Naive thymus-derived CD4-positive, alpha-beta T cell (primary cell): ENCODE results near the gene TMEM253. TPM values are rescaled to one million over a fixed set of nuclear protein-coding genes. Genes with fewer than 3 reads are reported as not detected.
A peak's percentile ranks its signal among the peaks of the same experiment; 100 is the strongest.

Experiments used
- ATAC-seq: fragments of 150-1000 bp; cut with Tn5 transposase; 2 replicates; pipeline ENCODE4 v1.10.0; 2021; ENCODE audit warnings: mild to moderate bottlenecking, moderate library complexity
- CTCF ChIA-PET: fragments of 350-600 bp; sonication (Branson Sonifier 250); formaldehyde crosslinking; loops from one replicate; lab custom pipeline; 2021; ENCODE audit warnings: antibody characterized with exemption; lab: Charles Lee
- POLR2A ChIA-PET: fragments of 350-600 bp; sonication (Branson Sonifier 250); formaldehyde crosslinking; loops from one replicate; lab custom pipeline; 2021; ENCODE audit warnings: antibody characterized with exemption, inconsistent platforms; lab: Charles Lee
- DNase-seq, 9 donors: peaks; one replicate each; pipeline versions ENCODE4 v3.0.0 to v3.0.0-alpha.2; 2020 to 2022; ENCODE audit warnings: mixed read lengths in 1 of 9
- H3K27ac ChIP-seq: one replicate; pipeline ENCODE4 v1.7.0; 2013; ENCODE audit warnings: mild to moderate bottlenecking, low read depth, low read length, moderate library complexity
- H3K27me3 ChIP-seq, 2 donors: one replicate each; pipeline ENCODE4 v1.7.0; 2013; ENCODE audit warnings: low read length in 2 of 2, mild to moderate bottlenecking in 2 of 2, moderate library complexity in 2 of 2; ENCODE audit not compliant: control insufficient read depth in 2 of 2, insufficient read depth in 2 of 2
- H3K36me3 ChIP-seq, 3 experiments: 1 replicate in 2 of 3; 2 replicates in 1 of 3; pipeline ENCODE4 v1.7.0; 2013; ENCODE audit warnings: low read length in 3 of 3, mild to moderate bottlenecking in 3 of 3, moderate library complexity in 1 of 3; ENCODE audit not compliant: insufficient read depth in 3 of 3, control insufficient read depth in 2 of 3
- H3K4me1 ChIP-seq, 2 donors: one replicate each; pipeline ENCODE4 v1.7.0; 2013; ENCODE audit warnings: low read length in 2 of 2, mild to moderate bottlenecking in 2 of 2, moderate library complexity in 1 of 2; ENCODE audit not compliant: control insufficient read depth in 2 of 2, insufficient read depth in 2 of 2
- H3K4me3 ChIP-seq: 2 replicates; pipeline ENCODE4 v1.7.0; 2013; ENCODE audit warnings: mild to moderate bottlenecking, low read length
- H3K9me3 ChIP-seq, 3 experiments: 1 replicate in 2 of 3; 2 replicates in 1 of 3; pipeline ENCODE4 v1.7.0; 2013; ENCODE audit warnings: low read length in 3 of 3; ENCODE audit not compliant: control insufficient read depth in 2 of 3
- H3K27ac Mint-ChIP-seq, 9 donors: one replicate each; pipeline ENCODE4 v1.8.0; 2020 to 2022; ENCODE audit warnings: mixed read lengths in 9 of 9, mild to moderate bottlenecking in 8 of 9, moderate library complexity in 5 of 9, inconsistent platforms in 2 of 9
- H3K27me3 Mint-ChIP-seq, 5 donors: one replicate each; pipeline ENCODE4 v1.8.0; 2021 to 2022; ENCODE audit warnings: mixed read lengths in 5 of 5, mild to moderate bottlenecking in 1 of 5
- H3K36me3 Mint-ChIP-seq, 5 donors: one replicate each; pipeline ENCODE4 v1.8.0; 2020 to 2022; ENCODE audit warnings: mixed read lengths in 5 of 5, mild to moderate bottlenecking in 3 of 5, inconsistent platforms in 1 of 5
- H3K4me1 Mint-ChIP-seq, 7 donors: one replicate each; pipeline ENCODE4 v1.8.0; 2020 to 2022; ENCODE audit warnings: mixed read lengths in 7 of 7, mild to moderate bottlenecking in 3 of 7, inconsistent platforms in 1 of 7
- H3K4me3 Mint-ChIP-seq, 10 donors: one replicate each; pipeline ENCODE4 v1.8.0; 2020 to 2022; ENCODE audit warnings: mild to moderate bottlenecking in 10 of 10, mixed read lengths in 10 of 10, moderate library complexity in 6 of 10, inconsistent platforms in 2 of 10
- H3K9me3 Mint-ChIP-seq, 11 donors: one replicate each; pipeline ENCODE4 v1.8.0; 2020 to 2022; ENCODE audit warnings: mixed read lengths in 11 of 11, mild to moderate bottlenecking in 4 of 11, inconsistent platforms in 1 of 11, moderate library complexity in 1 of 11
- intact Hi-C, 2 donors: fragments of 100-400 bp; cut with micrococcal nuclease; formaldehyde crosslinking; loops; one replicate each; pipeline ENCODE4 v1.15.1; 2023
- polyA plus RNA-seq, 2 donors: library from polyadenylated mRNA; unstranded; fragments of 300-500 nt; fragmentation: Illumina TruSeq; gene quantifications; one replicate each; pipeline ENCODE4 v1.2.3, GENCODE V29; 2021
- total RNA-seq, 6 experiments: library from RNA in 5 of 6; stranded (reverse) in 5 of 6; gene quantifications; 1 replicate in 5 of 6; 2 replicates in 1 of 6; pipeline ENCODE4 v1.2.3 and lab custom pipeline; 2021 to 2026

The TMEM253 gene
- total and polyA plus RNA-seq, 7 experiments from 2014 or later, result 0.56 to 0.73 (median 0.70) TPM; not detected in 4

GRCh38 chr14:21096978-21097635 is 3.8 kb upstream of the TMEM253 start:
- H3K9me3 ChIP-seq, result no peaks in the 10 kb centered on the region
- intact Hi-C loops, result no loop called here
- POLR2A ChIA-PET, result interaction anchor here (1.0 to 2.3 kb wide), 4 partner anchors 8 to 82 kb away, joined by 3 to 9 read pairs (median 5); no protein-coding TSS in a partner anchor
- peak overlapping the region; percentile 62 to 88 (median 80) for H3K4me3 Mint-ChIP-seq
- peak overlapping the region; percentile 68 for H3K27ac ChIP-seq
- H3K36me3 ChIP-seq, result no peaks in the 10 kb centered on the region
- H3K27me3 Mint-ChIP-seq, result peaks cover 0 to 33% (median 0%) of the 10 kb centered on the region in 5 donors
- peaks cover 0 to 4% of the 10 kb centered on the region in 2 donors for H3K27me3 ChIP-seq
- peak overlapping the region; percentile 71 to 93 (median 87) for H3K27ac Mint-ChIP-seq
- H3K36me3 Mint-ChIP-seq, result peaks cover 0 to 2% (median 0%) of the 10 kb centered on the region in 5 donors
- peak in 2 of 9 donors; percentile 27 to 30 for DNase-seq
- ATAC-seq, result no peak
- peaks cover 10 to 31% (median 27%) of the 10 kb centered on the region in 7 donors for H3K4me1 Mint-ChIP-seq
- H3K9me3 Mint-ChIP-seq, result peaks cover 0 to 6% (median 0%) of the 10 kb centered on the region in 11 donors
- no peak overlapping the region for H3K4me3 ChIP-seq
- peaks cover 0 to 7% of the 10 kb centered on the region in 2 donors for H3K4me1 ChIP-seq
- CTCF ChIA-PET, result interaction anchor here (0.6 to 11.3 kb wide), 3 partner anchors 8 to 126 kb away, joined by 3 to 132 read pairs (median 123); no protein-coding TSS in a partner anchor

GRCh38 chr14:21097636-21098075 is 3.2 kb upstream of the TMEM253 start:
- peaks cover 0 to 7% of the 10 kb centered on the region in 2 donors for H3K4me1 ChIP-seq
- peak overlapping the region; percentile 68 for H3K27ac ChIP-seq
- POLR2A ChIA-PET, result interaction anchor here (1.6 to 2.3 kb wide), 3 partner anchors 8 to 83 kb away, joined by 4 to 9 read pairs (median 6); no protein-coding TSS in a partner anchor
- Mint-ChIP-seq H3K27ac (peak overlapping the region; percentile 71 to 93 (median 87)), H3K4me3 (peak overlapping the region; percentile 62 to 88 (median 80)), H3K27me3 (peaks cover 0 to 33% (median 0%) of the 10 kb centered on the region in 5 donors), H3K36me3 (no peaks in the 10 kb centered on the region), H3K9me3 (peaks cover 0 to 6% (median 0%) of the 10 kb centered on the region in 11 donors), H3K4me1 (peaks cover 10 to 28% (median 26%) of the 10 kb centered on the region in 7 donors)
- H3K4me3 ChIP-seq, result no peak overlapping the region
- H3K9me3 ChIP-seq, result no peaks in the 10 kb centered on the region
- peak in 2 of 9 donors; percentile 14 to 28 for DNase-seq
- H3K27me3 ChIP-seq, result peaks cover 0 to 4% of the 10 kb centered on the region in 2 donors
- H3K36me3 ChIP-seq, result no peaks in the 10 kb centered on the region
- no peak for ATAC-seq
- intact Hi-C loops, result no loop called here
- CTCF ChIA-PET, result interaction anchor here (11.3 kb wide), 1 partner anchor 82 kb away, joined by 132 read pairs; no protein-coding TSS in a partner anchor

GRCh38 chr14:21098076-21098891 is 2.6 kb upstream of the TMEM253 start, which contains the start of gene ZNF219:
Gene ZNF219, minus strand, starts transcription at chr14:21098655. Its CDS starts 5,064 bp downstream, at chr14:21093591.
- POLR2A ChIA-PET, result interaction anchor here (2.0 kb wide), 1 partner anchor 9 kb away, joined by 9 read pairs; no protein-coding TSS in a partner anchor
- H3K27ac ChIP-seq, result peak within 1 kb of the TSS; percentile 74
- peaks cover 0 to 30% (median 0%) of the 10 kb centered on the region in 5 donors for H3K27me3 Mint-ChIP-seq

GRCh38 chr14:21098892-21099595 is 1.8 kb upstream of the TMEM253 start:
- Histone ChIP-seq H3K27me3 (peaks cover 0 to 4% of the 10 kb centered on the region in 2 donors), H3K4me3 (peak overlapping the region; percentile 56), H3K27ac (peak overlapping the region; percentile 74), H3K9me3 (no peaks in the 10 kb centered on the region), H3K4me1 (peaks cover 0 to 13% of the 10 kb centered on the region in 2 donors), H3K36me3 (no peaks in the 10 kb centered on the region)
- H3K27me3 Mint-ChIP-seq, result peaks cover 0 to 23% (median 0%) of the 10 kb centered on the region in 5 donors
- no peak for DNase-seq
- intact Hi-C loops, result no loop called here
- H3K4me3 Mint-ChIP-seq, result peak overlapping the region; percentile 82 to 94 (median 86)
- ATAC-seq, result no peak
- POLR2A ChIA-PET, result interaction anchor here (1.1 to 2.9 kb wide), 3 partner anchors 10 to 28 kb away, joined by 4 to 12 read pairs (median 9); no protein-coding TSS in a partner anchor
- H3K36me3 Mint-ChIP-seq, result peaks cover 0 to 1% (median 0%) of the 10 kb centered on the region in 5 donors
- peaks cover 0 to 6% (median 0%) of the 10 kb centered on the region in 11 donors for H3K9me3 Mint-ChIP-seq
- CTCF ChIA-PET, result no interaction called here
- peak overlapping the region; percentile 73 to 97 (median 90) for H3K27ac Mint-ChIP-seq
- H3K4me1 Mint-ChIP-seq, result peaks cover 16 to 33% (median 29%) of the 10 kb centered on the region in 7 donors

More at GRCh38 chr14:21098076-21098891, 2.6 kb upstream of the TMEM253 start, which contains the start of gene ZNF219:
- H3K4me1 ChIP-seq, result peaks cover 0 to 11% of the 10 kb centered on the region in 2 donors
- CTCF ChIA-PET, result interaction anchor here (11.3 kb wide), 1 partner anchor 83 kb away, joined by 132 read pairs; no protein-coding TSS in a partner anchor
- H3K27me3 ChIP-seq, result peaks cover 0 to 4% of the 10 kb centered on the region in 2 donors
- H3K9me3 Mint-ChIP-seq, result peaks cover 0 to 6% (median 0%) of the 10 kb centered on the region in 11 donors
- ATAC-seq, result peak; percentile 69
- H3K4me3 ChIP-seq, result peak within 1 kb of the TSS; percentile 56
- H3K27ac Mint-ChIP-seq, result peak within 1 kb of the TSS; percentile 73 to 97 (median 90)
- intact Hi-C loops, result no loop called here
- no peaks in the 10 kb centered on the region for H3K9me3 ChIP-seq
- H3K36me3 Mint-ChIP-seq, result no peaks in the 10 kb centered on the region
- peak in 6 of 9 donors; percentile 11 to 53 (median 26) for DNase-seq
- peaks cover 12 to 29% (median 25%) of the 10 kb centered on the region in 7 donors for H3K4me1 Mint-ChIP-seq
- H3K4me3 Mint-ChIP-seq, result peak within 1 kb of the TSS; percentile 82 to 94 (median 86)
- no peaks in the 10 kb centered on the region for H3K36me3 ChIP-seq

- CTCF ChIA-PET, result interaction anchor here (1.3 kb wide), 1 partner anchor 31 kb away, joined by 6 read pairs; no protein-coding TSS in a partner anchor
- Histone ChIP-seq H3K27ac (no peak overlapping the region), H3K27me3 (peaks cover 0 to 4% of the 10 kb centered on the region in 2 donors), H3K4me1 (peaks cover under 1 to 13% of the 10 kb centered on the region in 2 donors), H3K4me3 (no peak overlapping the region), H3K9me3 (no peaks in the 10 kb centered on the region), H3K36me3 (no peaks in the 10 kb centered on the region)
- DNase-seq (no peak), ATAC-seq (no peak)
- Mint-ChIP-seq H3K4me1 (peaks cover 19 to 35% (median 32%) of the 10 kb centered on the region in 7 donors), H3K9me3 (peaks cover 0 to 6% (median 0%) of the 10 kb centered on the region in 11 donors), H3K4me3 (peak overlapping the region; percentile 82 to 94 (median 86)), H3K27me3 (peaks cover 0 to 22% (median 0%) of the 10 kb centered on the region in 5 donors), H3K36me3 (peaks cover 0 to 1% (median 0%) of the 10 kb centered on the region in 5 donors), H3K27ac (peak overlapping the region in 8 of 9 donors; percentile 83 to 97 (median 90))
- intact Hi-C loops, result no loop called here
- POLR2A ChIA-PET, result interaction anchor here (1.1 to 2.9 kb wide), 2 partner anchors 12 to 29 kb away, joined by 4 to 12 read pairs; no protein-coding TSS in a partner anchor
These were observed 1.3 kb upstream of the TMEM253 start for GRCh38 chr14:21099596-21099985.
